GM12878 (cell line): ENCODE measurements around the gene BRICD5.

Experiments
- CEBPB ChIP-seq, 2 experiments: fragments of 150-350 bp in 1 of 2; IDR thresholded peaks; 2 replicates each; pipeline ENCODE4 v1.6.1; 2012 to 2014; ENCODE audit warnings: low read depth in 2 of 2, low read length in 2 of 2, borderline replicate concordance in 1 of 2, inconsistent platforms in 1 of 2
- GABPA ChIP-seq: IDR thresholded peaks from 2 replicates; pipeline ENCODE4 v1.6.1; 2014; ENCODE audit warnings: antibody characterized with exemption, low read depth, mild to moderate bottlenecking, inconsistent platforms
- IKZF2 ChIP-seq, 2 experiments: fragments of 450-650 bp; IDR thresholded peaks; 2 replicates each; pipeline ENCODE4 v1.6.1; 2017; ENCODE audit warnings: mild to moderate bottlenecking in 2 of 2, moderate library complexity in 2 of 2
- NFIC ChIP-seq: IDR thresholded peaks from 2 replicates; pipeline ENCODE4 v1.6.1; 2012; ENCODE audit warnings: low read depth, mild to moderate bottlenecking, inconsistent platforms, low read length, moderate library complexity
- POLR2A ChIP-seq: IDR thresholded peaks from 2 replicates; pipeline ENCODE4 v1.6.1; 2011; ENCODE audit warnings: low read depth, mild to moderate bottlenecking, low read length
- TF ChIP-seq, protein P1 (sequence below), 3 experiments: IDR thresholded peaks in 2 of 3; conservative IDR thresholded peaks in 1 of 3; 2 replicates each; pipeline ENCODE4 v1.5.1; 2011; ENCODE audit warnings: low read depth in 3 of 3, low read length in 3 of 3, mild to moderate bottlenecking in 3 of 3, control low read depth in 2 of 3, moderate library complexity in 2 of 3, inconsistent platforms in 1 of 3, mixed read lengths in 1 of 3; ENCODE audit not compliant: control insufficient read depth in 2 of 3, insufficient read depth in 1 of 3; ENCODE audit errors: extremely low read depth in 1 of 3

DNA sequence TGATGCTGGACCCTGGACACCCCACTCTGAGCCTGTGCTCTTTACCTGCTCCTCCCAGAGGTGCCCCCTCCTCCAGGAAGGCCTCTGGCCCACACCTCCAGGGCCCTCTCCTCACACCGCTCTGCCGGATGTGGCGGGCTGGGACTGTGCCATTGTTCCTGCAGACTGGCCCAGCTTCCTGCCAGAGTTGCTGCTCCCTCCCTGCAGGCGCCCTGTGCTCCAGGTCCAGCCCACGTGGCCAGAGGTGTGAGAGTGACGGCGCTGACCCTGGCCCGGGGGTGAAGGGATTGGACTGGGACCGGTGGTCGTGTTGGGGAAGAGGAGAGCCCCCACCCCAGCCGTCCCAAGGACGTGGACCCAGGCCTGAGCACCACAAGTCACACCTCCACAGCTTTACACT lies 18.4 kb upstream of the BRICD5 start:
- TF ChIP-seq NFIC (no peak), GABPA (no peak), IKZF2 (IDR thresholded peaks at IDR 0.05) (no peak), CEBPB (IDR thresholded peaks at IDR 0.05; ENCODE audit: borderline replicate concordance in 1 of 2, low read depth in 2 of 2, low read length in 2 of 2) (no peak), POLR2A (no peak)
- TF ChIP-seq, protein P1, sequence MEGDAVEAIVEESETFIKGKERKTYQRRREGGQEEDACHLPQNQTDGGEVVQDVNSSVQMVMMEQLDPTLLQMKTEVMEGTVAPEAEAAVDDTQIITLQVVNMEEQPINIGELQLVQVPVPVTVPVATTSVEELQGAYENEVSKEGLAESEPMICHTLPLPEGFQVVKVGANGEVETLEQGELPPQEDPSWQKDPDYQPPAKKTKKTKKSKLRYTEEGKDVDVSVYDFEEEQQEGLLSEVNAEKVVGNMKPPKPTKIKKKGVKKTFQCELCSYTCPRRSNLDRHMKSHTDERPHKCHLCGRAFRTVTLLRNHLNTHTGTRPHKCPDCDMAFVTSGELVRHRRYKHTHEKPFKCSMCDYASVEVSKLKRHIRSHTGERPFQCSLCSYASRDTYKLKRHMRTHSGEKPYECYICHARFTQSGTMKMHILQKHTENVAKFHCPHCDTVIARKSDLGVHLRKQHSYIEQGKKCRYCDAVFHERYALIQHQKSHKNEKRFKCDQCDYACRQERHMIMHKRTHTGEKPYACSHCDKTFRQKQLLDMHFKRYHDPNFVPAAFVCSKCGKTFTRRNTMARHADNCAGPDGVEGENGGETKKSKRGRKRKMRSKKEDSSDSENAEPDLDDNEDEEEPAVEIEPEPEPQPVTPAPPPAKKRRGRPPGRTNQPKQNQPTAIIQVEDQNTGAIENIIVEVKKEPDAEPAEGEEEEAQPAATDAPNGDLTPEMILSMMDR (IDR thresholded peaks at IDR 0.05 in 2 of 3, conservative IDR thresholded peaks at IDR 0.05 in 1 of 3; ENCODE audit: control insufficient read depth in 2 of 3, extremely low read depth in 1 of 3, insufficient read depth in 1 of 3, low read depth in 3 of 3, low read length in 3 of 3): no peak
